Liver (tissue), 3 donors: ENCODE data around the gene LMCD1.

Experiments used
- FOXA1 ChIP-seq: IDR thresholded peaks from 2 replicates; pipeline ENCODE4 v1.6.1; 2016; ENCODE audit warnings: antibody characterized with exemption
- GABPA ChIP-seq, 2 donors: IDR thresholded peaks in 1 of 2; conservative IDR thresholded peaks in 1 of 2; 2 replicates each; pipeline ENCODE4 v1.6.1; 2016; ENCODE audit warnings: antibody characterized with exemption in 2 of 2, mild to moderate bottlenecking in 1 of 2, moderate library complexity in 1 of 2
- HNF4G ChIP-seq: IDR thresholded peaks from 2 replicates; pipeline ENCODE4 v1.6.1; 2016; ENCODE audit warnings: antibody characterized with exemption
- JUND ChIP-seq, 2 donors: IDR thresholded peaks; 2 replicates each; pipeline ENCODE4 v1.6.1; 2016; ENCODE audit warnings: antibody characterized with exemption in 2 of 2
- NR2F2 ChIP-seq: IDR thresholded peaks from 2 replicates; pipeline ENCODE4 v1.6.1; 2016; ENCODE audit warnings: antibody characterized with exemption
- REST ChIP-seq: IDR thresholded peaks from 2 replicates; pipeline ENCODE4 v1.6.1; 2016; ENCODE audit warnings: antibody characterized with exemption, mild to moderate bottlenecking
- RXRA ChIP-seq, 2 donors: IDR thresholded peaks; 2 replicates each; pipeline ENCODE4 v1.6.1; 2017 to 2018; ENCODE audit warnings: antibody characterized with exemption in 2 of 2, mild to moderate bottlenecking in 1 of 2
- TAF1 ChIP-seq: conservative IDR thresholded peaks from 2 replicates; pipeline ENCODE4 v1.6.1; 2016; ENCODE audit warnings: antibody characterized with exemption, mild to moderate bottlenecking
- YY1 ChIP-seq: IDR thresholded peaks from 2 replicates; pipeline ENCODE4 v1.6.1; 2016; ENCODE audit warnings: antibody characterized with exemption, mild to moderate bottlenecking
- TF ChIP-seq, protein P1 (sequence below): fragments of 150-350 bp; IDR thresholded peaks from 2 replicates; pipeline ENCODE4 v1.5.1; 2017; ENCODE audit warnings: improper control_type of control experiment, low read depth, low read length; ENCODE audit not compliant: missing input control
- TF ChIP-seq, protein P2 (sequence below): IDR thresholded peaks from 2 replicates; pipeline ENCODE4 v1.6.1; 2016; ENCODE audit warnings: antibody characterized with exemption
- donor health status: healthy.
- donor health status: healthy.

DNA sequence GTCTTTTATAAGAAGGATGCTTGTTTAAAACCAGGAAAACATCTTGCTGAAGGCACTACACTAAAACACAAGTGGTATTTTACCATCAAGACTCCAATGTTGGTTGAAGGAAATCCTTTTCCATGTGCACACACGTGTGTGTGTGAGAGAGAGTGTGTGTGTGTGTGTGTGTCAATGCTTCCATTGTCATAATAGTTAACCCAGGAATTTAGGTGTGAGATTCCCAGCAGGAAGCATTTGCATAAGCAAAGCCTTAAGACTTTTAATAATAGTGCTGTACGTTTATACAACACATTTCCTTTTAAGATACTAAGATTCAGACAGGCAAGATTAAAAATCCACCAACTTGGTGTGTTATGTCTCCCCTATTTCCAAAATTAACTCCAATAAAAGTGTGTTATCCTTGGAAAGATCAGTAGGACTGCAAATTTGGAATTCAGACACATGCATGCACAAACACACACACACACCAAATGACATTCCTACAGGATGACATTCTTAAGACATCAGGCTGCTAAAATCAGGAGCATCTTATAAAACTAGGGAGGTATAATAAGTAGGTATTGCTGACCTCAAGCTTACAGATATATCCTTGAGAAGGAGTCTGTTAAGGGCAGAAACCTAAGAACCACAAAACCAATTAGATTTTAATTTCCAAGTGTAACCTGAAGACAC lies 18.3 kb downstream of the LMCD1 start:
- TF ChIP-seq, protein P1, sequence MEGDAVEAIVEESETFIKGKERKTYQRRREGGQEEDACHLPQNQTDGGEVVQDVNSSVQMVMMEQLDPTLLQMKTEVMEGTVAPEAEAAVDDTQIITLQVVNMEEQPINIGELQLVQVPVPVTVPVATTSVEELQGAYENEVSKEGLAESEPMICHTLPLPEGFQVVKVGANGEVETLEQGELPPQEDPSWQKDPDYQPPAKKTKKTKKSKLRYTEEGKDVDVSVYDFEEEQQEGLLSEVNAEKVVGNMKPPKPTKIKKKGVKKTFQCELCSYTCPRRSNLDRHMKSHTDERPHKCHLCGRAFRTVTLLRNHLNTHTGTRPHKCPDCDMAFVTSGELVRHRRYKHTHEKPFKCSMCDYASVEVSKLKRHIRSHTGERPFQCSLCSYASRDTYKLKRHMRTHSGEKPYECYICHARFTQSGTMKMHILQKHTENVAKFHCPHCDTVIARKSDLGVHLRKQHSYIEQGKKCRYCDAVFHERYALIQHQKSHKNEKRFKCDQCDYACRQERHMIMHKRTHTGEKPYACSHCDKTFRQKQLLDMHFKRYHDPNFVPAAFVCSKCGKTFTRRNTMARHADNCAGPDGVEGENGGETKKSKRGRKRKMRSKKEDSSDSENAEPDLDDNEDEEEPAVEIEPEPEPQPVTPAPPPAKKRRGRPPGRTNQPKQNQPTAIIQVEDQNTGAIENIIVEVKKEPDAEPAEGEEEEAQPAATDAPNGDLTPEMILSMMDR, result no peak
- TF ChIP-seq TAF1 (no peak), REST (no peak), YY1 (no peak), GABPA (IDR thresholded peaks at IDR 0.05 in 1 of 2, conservative IDR thresholded peaks at IDR 0.05 in 1 of 2) (no peak), FOXA1 (no peak), HNF4G (no peak), NR2F2 (no peak), JUND (IDR thresholded peaks at IDR 0.05) (no peak), RXRA (IDR thresholded peaks at IDR 0.05) (no peak)
- TF ChIP-seq, protein P2, sequence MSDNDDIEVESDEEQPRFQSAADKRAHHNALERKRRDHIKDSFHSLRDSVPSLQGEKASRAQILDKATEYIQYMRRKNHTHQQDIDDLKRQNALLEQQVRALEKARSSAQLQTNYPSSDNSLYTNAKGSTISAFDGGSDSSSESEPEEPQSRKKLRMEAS, result no peak
